ENCODE data around the gene CPVL. TPM values are rescaled to one million over a fixed set of nuclear protein-coding genes. Genes with fewer than 3 reads are reported as not detected.

Gene CPVL
- total and polyA plus RNA-seq, 2 experiments from 2014 or later: 31.9 to 37.8 TPM

DNA sequence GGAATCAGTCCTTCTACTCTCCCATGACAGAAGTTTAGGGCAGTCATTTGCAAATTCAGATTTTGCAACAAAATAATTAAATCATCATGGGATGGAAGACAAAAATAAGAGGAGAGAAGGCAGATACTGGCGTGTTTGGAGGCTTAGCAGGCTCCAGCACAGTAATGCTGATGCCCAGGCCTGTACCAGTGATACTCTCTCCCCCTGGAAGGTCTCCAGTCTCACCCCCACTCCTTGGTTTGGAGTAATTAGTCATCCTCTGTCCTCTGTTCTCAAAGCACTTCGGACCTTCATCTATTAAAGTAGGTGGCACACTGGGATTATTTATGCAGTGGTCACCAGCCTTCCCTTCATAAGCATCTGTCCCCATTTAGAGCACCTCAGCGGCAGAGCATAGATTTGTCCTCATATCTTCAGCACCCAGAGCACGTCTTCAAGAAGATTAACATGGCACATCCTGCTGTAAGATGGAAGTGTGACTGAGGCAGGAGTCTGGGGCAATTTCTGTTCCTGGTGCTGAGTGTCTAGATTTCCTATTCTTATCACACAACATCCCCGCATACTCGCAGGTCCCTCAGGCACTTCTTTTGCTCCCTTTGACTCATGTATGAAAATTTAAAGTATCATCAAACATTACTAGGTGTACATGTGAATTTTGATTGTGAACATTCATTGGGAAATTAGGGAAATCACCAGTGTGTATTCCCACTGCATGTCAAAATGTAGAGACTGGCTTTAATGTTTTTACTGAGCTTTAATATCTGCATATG lies 156.9 kb downstream of the CPVL start:
- no peak overlapping the region for H3K4me2 ChIP-seq
- Mint-ChIP-seq H3K27me3 (ENCODE audit: insufficient read depth, low read depth, poor library complexity) (peaks cover 2% of the 10 kb centered on the region), H3K27ac (no peak overlapping the region), H3K4me1 (peaks cover 27% of the 10 kb centered on the region), H3K4me3 (no peak overlapping the region), H3K9me3 (no peaks in the 10 kb centered on the region), H3K36me3 (ENCODE audit: low read depth) (no peaks in the 10 kb centered on the region)
- no peak overlapping the region for H3K4me3 ChIP-seq
- no peaks in the 10 kb centered on the region for H3K79me2 ChIP-seq (replicated peaks; ENCODE audit: insufficient read depth)
- no peaks in the 10 kb centered on the region for H4K20me1 ChIP-seq (replicated peaks; ENCODE audit: insufficient read depth)
- H3K27ac ChIP-seq (ENCODE audit: low read depth): no peak overlapping the region
- ATAC-seq: no peak
- no peaks in the 10 kb centered on the region for H3K27me3 ChIP-seq (ENCODE audit: insufficient read depth)
- 0 out of 2 replicates have a peak, but pooled peaks cover 6% of the 10 kb centered on the region for H3K9me2 ChIP-seq (ENCODE audit: insufficient read depth)
- H2AFZ ChIP-seq: no peak overlapping the region
- DNase-seq (ENCODE audit: low spot score): no peak
- H3F3A ChIP-seq (replicated peaks; ENCODE audit: low read depth): no peaks in the 10 kb centered on the region
- H3K4me1 ChIP-seq (ENCODE audit: insufficient read depth): peaks cover 7% of the 10 kb centered on the region
- no peaks in the 10 kb centered on the region for H3K36me3 ChIP-seq (ENCODE audit: insufficient read depth)
- no peak for TF ChIP-seq JUNB (IDR thresholded peaks at IDR 0.05; ENCODE audit: unreplicated experiment)
- TF ChIP-seq, protein P1, sequence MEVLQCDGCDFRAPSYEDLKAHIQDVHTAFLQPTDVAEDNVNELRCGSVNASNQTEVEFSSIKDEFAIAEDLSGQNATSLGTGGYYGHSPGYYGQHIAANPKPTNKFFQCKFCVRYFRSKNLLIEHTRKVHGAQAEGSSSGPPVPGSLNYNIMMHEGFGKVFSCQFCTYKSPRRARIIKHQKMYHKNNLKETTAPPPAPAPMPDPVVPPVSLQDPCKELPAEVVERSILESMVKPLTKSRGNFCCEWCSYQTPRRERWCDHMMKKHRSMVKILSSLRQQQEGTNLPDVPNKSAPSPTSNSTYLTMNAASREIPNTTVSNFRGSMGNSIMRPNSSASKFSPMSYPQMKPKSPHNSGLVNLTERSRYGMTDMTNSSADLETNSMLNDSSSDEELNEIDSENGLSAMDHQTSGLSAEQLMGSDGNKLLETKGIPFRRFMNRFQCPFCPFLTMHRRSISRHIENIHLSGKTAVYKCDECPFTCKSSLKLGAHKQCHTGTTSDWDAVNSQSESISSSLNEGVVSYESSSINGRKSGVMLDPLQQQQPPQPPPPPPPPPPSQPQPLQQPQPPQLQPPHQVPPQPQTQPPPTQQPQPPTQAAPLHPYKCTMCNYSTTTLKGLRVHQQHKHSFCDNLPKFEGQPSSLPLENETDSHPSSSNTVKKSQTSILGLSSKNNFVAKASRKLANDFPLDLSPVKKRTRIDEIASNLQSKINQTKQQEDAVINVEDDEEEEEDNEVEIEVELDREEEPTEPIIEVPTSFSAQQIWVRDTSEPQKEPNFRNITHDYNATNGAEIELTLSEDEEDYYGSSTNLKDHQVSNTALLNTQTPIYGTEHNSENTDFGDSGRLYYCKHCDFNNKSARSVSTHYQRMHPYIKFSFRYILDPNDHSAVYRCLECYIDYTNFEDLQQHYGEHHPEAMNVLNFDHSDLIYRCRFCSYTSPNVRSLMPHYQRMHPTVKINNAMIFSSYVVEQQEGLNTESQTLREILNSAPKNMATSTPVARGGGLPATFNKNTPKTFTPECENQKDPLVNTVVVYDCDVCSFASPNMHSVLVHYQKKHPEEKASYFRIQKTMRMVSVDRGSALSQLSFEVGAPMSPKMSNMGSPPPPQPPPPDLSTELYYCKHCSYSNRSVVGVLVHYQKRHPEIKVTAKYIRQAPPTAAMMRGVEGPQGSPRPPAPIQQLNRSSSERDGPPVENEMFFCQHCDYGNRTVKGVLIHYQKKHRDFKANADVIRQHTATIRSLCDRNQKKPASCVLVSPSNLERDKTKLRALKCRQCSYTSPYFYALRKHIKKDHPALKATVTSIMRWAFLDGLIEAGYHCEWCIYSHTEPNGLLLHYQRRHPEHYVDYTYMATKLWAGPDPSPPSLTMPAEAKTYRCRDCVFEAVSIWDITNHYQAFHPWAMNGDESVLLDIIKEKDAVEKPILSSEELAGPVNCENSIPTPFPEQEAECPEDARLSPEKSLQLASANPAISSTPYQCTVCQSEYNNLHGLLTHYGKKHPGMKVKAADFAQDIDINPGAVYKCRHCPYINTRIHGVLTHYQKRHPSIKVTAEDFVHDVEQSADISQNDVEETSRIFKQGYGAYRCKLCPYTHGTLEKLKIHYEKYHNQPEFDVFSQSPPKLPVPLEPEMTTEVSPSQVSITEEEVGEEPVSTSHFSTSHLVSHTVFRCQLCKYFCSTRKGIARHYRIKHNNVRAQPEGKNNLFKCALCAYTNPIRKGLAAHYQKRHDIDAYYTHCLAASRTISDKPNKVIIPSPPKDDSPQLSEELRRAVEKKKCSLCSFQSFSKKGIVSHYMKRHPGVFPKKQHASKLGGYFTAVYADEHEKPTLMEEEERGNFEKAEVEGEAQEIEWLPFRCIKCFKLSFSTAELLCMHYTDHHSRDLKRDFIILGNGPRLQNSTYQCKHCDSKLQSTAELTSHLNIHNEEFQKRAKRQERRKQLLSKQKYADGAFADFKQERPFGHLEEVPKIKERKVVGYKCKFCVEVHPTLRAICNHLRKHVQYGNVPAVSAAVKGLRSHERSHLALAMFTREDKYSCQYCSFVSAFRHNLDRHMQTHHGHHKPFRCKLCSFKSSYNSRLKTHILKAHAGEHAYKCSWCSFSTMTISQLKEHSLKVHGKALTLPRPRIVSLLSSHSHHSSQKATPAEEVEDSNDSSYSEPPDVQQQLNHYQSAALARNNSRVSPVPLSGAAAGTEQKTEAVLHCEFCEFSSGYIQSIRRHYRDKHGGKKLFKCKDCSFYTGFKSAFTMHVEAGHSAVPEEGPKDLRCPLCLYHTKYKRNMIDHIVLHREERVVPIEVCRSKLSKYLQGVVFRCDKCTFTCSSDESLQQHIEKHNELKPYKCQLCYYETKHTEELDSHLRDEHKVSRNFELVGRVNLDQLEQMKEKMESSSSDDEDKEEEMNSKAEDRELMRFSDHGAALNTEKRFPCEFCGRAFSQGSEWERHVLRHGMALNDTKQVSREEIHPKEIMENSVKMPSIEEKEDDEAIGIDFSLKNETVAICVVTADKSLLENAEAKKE (CRISPR knock-in tag; IDR thresholded peaks at IDR 0.05): no peak
- no peak for TF ChIP-seq STAT1 (IDR thresholded peaks at IDR 0.05; ENCODE audit: unreplicated experiment)

DNA sequence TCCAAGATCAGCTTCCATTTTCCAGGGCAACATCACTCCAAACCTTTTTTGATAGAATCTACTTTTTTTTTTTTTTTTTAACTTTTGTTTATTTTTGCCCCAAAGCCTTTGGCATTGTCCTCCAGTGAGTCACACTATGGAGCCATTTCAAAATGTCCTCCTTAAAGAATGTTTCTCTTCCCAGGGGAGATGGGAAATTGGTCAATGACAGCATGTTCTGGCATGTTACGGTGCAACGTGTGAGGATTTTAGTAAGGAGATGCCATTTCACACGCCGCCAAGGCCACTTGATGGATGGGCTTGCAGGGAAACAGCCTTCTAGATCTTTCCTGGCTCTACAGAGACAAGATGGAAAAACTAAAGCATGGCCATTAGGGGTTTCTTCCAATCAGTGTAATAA lies 157.5 kb downstream of the CPVL start:
- H3K27ac ChIP-seq (ENCODE audit: low read depth): no peak overlapping the region
- peaks cover 12% of the 10 kb centered on the region for H3K4me1 ChIP-seq (ENCODE audit: insufficient read depth)
- DNase-seq (ENCODE audit: low spot score) (no peak), ATAC-seq (no peak)
- H3F3A ChIP-seq (replicated peaks; ENCODE audit: low read depth): no peaks in the 10 kb centered on the region
- Mint-ChIP-seq H3K27ac (no peak overlapping the region), H3K4me3 (no peak overlapping the region), H3K4me1 (peaks cover 33% of the 10 kb centered on the region), H3K9me3 (no peaks in the 10 kb centered on the region), H3K36me3 (ENCODE audit: low read depth) (no peaks in the 10 kb centered on the region), H3K27me3 (ENCODE audit: insufficient read depth, low read depth, poor library complexity) (peaks cover 2% of the 10 kb centered on the region)
- H3K4me2 ChIP-seq: no peak overlapping the region
- H3K79me2 ChIP-seq (replicated peaks; ENCODE audit: insufficient read depth): no peaks in the 10 kb centered on the region
- no peaks in the 10 kb centered on the region for H3K36me3 ChIP-seq (ENCODE audit: insufficient read depth)
- H3K27me3 ChIP-seq (ENCODE audit: insufficient read depth): no peaks in the 10 kb centered on the region
- no peak overlapping the region for H2AFZ ChIP-seq
- no peak overlapping the region for H3K4me3 ChIP-seq
- H3K9me2 ChIP-seq (ENCODE audit: insufficient read depth): 0 out of 2 replicates have a peak, but pooled peaks cover 6% of the 10 kb centered on the region
- no peaks in the 10 kb centered on the region for H4K20me1 ChIP-seq (replicated peaks; ENCODE audit: insufficient read depth)
- TF ChIP-seq EZH2 (IDR thresholded peaks at IDR 0.05; ENCODE audit: low read depth, unreplicated experiment) (no peak), JUNB (IDR thresholded peaks at IDR 0.05; ENCODE audit: unreplicated experiment) (no peak), CREB1 (CRISPR knock-in tag; IDR thresholded peaks at IDR 0.05; ENCODE audit: low read depth) (no peak), ZNF331 (CRISPR knock-in tag; IDR thresholded peaks at IDR 0.05; ENCODE audit: low read depth) (no peak), POLR2AphosphoS5 (IDR thresholded peaks at IDR 0.05; ENCODE audit: low read depth) (no peak), EZH2phosphoT487 (IDR thresholded peaks at IDR 0.05; ENCODE audit: unreplicated experiment) (no peak), ZNF114 (CRISPR knock-in tag; IDR thresholded peaks at IDR 0.05) (no peak)
- TF ChIP-seq, protein P2, sequence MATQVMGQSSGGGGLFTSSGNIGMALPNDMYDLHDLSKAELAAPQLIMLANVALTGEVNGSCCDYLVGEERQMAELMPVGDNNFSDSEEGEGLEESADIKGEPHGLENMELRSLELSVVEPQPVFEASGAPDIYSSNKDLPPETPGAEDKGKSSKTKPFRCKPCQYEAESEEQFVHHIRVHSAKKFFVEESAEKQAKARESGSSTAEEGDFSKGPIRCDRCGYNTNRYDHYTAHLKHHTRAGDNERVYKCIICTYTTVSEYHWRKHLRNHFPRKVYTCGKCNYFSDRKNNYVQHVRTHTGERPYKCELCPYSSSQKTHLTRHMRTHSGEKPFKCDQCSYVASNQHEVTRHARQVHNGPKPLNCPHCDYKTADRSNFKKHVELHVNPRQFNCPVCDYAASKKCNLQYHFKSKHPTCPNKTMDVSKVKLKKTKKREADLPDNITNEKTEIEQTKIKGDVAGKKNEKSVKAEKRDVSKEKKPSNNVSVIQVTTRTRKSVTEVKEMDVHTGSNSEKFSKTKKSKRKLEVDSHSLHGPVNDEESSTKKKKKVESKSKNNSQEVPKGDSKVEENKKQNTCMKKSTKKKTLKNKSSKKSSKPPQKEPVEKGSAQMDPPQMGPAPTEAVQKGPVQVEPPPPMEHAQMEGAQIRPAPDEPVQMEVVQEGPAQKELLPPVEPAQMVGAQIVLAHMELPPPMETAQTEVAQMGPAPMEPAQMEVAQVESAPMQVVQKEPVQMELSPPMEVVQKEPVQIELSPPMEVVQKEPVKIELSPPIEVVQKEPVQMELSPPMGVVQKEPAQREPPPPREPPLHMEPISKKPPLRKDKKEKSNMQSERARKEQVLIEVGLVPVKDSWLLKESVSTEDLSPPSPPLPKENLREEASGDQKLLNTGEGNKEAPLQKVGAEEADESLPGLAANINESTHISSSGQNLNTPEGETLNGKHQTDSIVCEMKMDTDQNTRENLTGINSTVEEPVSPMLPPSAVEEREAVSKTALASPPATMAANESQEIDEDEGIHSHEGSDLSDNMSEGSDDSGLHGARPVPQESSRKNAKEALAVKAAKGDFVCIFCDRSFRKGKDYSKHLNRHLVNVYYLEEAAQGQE (IDR thresholded peaks at IDR 0.05; ENCODE audit: unreplicated experiment): no peak
- TF ChIP-seq, protein P3, sequence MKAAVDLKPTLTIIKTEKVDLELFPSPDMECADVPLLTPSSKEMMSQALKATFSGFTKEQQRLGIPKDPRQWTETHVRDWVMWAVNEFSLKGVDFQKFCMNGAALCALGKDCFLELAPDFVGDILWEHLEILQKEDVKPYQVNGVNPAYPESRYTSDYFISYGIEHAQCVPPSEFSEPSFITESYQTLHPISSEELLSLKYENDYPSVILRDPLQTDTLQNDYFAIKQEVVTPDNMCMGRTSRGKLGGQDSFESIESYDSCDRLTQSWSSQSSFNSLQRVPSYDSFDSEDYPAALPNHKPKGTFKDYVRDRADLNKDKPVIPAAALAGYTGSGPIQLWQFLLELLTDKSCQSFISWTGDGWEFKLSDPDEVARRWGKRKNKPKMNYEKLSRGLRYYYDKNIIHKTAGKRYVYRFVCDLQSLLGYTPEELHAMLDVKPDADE (IDR thresholded peaks at IDR 0.05): no peak
